ENCODE measurements around the gene TREH.

DNA sequence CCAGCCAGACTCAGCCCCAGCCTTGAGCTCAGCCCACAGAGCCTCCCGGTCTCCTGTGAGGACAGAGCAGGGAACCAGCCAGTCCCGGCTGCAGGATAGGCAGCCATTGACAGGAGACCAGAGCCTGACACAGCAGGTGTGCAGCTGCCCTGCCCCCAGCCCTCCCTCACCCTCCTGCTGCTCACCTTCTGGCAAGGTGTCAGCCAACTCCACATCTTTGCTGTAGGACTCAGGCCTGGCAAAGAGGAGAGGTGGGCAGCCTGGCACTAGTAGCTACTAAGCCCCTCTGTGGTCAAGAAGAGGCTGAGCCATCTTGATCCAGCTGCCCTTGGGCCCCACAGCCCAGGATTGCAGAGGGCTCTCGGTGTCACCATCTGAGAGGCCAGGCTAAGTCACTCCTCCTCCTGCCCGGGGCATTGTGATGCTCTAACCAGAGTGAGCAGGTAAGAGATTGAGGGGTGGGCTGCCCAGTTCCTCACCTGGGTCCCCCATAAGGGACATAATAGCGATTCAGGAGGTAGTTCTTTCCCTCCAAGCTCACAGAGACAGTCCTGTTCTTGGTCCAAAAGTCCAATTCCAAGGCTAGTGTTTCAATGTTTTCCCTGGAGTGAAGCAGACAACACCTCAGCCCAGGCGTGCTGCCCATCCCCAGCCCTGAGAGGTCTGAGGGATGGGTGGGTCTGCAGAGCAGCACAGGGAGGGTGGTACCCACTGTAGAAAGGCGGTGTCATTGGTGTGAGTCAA, 18.6 kb downstream of the TREH start:
- TF ChIP-seq, protein P1, sequence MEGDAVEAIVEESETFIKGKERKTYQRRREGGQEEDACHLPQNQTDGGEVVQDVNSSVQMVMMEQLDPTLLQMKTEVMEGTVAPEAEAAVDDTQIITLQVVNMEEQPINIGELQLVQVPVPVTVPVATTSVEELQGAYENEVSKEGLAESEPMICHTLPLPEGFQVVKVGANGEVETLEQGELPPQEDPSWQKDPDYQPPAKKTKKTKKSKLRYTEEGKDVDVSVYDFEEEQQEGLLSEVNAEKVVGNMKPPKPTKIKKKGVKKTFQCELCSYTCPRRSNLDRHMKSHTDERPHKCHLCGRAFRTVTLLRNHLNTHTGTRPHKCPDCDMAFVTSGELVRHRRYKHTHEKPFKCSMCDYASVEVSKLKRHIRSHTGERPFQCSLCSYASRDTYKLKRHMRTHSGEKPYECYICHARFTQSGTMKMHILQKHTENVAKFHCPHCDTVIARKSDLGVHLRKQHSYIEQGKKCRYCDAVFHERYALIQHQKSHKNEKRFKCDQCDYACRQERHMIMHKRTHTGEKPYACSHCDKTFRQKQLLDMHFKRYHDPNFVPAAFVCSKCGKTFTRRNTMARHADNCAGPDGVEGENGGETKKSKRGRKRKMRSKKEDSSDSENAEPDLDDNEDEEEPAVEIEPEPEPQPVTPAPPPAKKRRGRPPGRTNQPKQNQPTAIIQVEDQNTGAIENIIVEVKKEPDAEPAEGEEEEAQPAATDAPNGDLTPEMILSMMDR (IDR thresholded peaks at IDR 0.05), result no peak
- TF ChIP-seq POLR2AphosphoS5 (IDR thresholded peaks at IDR 0.05) (no peak), POLR2A (IDR thresholded peaks at IDR 0.05) (no peak)
